OCI-M2 (cell line): Measurements from ENCODE around the gene PPP1R3A.
"Not testable (repeated sequence)": the region's sequence is repeated elsewhere in the genome, so short reads cannot be mapped to it uniquely, and the experiment has no call there.

ENCODE experiments used
- DNase-seq: peaks from one replicate; lab custom pipeline; 2025; ENCODE audit not compliant: unreplicated experiment; lab: John Stamatoyannopoulos, UW

Gene PPP1R3A, protein sequence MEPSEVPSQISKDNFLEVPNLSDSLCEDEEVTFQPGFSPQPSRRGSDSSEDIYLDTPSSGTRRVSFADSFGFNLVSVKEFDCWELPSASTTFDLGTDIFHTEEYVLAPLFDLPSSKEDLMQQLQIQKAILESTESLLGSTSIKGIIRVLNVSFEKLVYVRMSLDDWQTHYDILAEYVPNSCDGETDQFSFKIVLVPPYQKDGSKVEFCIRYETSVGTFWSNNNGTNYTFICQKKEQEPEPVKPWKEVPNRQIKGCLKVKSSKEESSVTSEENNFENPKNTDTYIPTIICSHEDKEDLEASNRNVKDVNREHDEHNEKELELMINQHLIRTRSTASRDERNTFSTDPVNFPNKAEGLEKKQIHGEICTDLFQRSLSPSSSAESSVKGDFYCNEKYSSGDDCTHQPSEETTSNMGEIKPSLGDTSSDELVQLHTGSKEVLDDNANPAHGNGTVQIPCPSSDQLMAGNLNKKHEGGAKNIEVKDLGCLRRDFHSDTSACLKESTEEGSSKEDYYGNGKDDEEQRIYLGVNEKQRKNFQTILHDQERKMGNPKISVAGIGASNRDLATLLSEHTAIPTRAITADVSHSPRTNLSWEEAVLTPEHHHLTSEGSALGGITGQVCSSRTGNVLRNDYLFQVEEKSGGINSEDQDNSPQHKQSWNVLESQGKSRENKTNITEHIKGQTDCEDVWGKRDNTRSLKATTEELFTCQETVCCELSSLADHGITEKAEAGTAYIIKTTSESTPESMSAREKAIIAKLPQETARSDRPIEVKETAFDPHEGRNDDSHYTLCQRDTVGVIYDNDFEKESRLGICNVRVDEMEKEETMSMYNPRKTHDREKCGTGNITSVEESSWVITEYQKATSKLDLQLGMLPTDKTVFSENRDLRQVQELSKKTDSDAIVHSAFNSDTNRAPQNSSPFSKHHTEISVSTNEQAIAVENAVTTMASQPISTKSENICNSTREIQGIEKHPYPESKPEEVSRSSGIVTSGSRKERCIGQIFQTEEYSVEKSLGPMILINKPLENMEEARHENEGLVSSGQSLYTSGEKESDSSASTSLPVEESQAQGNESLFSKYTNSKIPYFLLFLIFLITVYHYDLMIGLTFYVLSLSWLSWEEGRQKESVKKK

DNA sequence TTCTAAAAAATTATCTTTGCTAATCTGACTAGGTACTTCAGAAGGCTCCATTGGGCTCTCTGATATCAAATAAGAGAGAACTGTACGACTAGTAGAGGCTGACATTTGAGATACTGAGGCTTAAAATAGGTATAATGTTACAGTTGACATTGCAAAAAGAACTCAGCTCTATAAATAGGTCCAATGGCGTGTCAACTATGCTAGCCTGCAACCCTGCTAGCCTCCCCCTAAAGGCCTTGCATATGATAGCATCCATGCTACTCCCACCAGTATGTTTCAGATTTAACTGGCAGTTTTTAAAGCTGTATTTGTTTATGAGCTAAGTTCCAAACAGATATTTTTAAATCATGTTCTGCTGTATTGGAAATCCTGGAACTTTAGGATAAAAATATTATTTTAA, at the start of gene PPP1R3A:
PPP1R3A (minus strand) TSS at position 64 of the 400 bp plus-strand sequence; CDS start at position 51, 13 bp downstream.
- DNase-seq, result no peak

DNA sequence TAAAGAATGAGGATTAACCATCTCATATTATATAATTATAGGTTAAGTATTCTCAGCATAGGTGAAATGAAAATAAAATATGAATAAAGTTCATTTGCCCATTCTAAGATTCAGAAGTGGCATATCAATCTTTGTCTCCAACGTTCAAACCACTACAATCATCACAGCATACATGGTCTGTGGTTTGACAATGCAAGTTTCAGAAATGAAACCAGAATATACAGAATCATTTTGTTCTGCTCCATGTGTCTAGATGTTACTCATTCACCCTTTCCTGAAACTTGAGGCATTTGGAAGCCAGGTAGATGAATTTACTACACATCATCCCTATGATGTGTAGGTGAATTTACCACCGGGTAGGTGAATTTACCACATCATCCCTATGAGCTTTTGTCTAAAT, 44.5 kb upstream of the PPP1R3A start:
- DNase-seq, result no peak

DNA sequence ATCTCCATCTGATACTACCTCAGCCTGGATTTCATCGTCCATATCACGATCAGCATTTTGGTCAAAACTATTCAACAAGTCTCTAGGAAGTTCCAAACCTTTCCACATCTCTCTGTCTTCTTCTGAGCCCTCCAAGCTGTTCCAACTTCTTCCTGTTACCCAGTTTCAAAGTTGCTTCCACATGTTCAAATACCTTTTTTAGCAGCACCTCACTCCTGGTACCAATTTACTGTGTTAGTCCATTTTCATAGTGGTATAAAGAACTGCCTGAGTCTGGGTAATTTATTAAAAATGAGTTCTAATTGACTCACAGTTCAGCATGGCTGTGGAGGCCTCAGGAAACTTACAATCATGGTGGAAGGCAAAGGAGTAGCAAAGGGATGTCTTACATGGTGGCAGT, 41.1 kb upstream of the PPP1R3A start:
- no peak for DNase-seq

DNA sequence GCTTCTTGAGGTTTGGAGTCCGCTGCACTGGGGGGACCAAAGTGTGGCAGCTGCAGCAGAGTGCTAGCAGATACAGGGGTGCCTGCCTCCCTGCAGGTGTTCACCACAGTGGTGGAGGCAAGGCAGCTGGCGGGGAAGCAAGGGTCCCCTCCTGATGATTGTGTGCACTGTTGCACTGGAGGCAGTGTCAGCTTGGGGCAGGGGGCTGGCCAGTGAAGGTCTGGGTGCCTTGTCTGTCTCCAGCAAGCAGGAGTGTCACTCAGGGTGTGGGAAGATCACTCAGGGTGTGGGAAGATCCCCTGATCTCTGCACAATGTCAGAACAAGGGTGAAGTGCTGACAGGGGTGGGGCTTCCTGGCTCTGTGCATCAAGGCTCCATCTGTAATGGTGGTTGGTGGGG, 36.3 kb upstream of the PPP1R3A start:
- DNase-seq, result no peak

DNA sequence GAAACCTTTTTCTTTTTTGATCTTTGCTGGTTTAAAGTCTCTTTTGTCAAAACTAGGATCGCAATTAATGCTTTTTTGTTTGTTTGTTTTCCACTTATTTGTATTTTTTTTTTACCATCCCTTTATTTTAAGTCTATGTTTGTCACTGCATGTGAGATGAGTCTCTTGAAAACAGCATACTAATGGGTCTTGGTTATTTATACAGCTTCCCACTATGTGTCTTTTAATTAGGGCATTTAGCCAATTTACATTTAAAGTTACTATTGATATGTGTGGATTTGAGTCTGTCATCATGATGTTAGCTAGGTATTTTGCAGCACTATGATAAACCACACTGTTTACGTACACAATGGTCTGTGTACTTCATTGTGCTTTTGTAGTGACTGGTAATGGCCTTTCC, 34.7 kb upstream of the PPP1R3A start:
- no peak for DNase-seq

DNA sequence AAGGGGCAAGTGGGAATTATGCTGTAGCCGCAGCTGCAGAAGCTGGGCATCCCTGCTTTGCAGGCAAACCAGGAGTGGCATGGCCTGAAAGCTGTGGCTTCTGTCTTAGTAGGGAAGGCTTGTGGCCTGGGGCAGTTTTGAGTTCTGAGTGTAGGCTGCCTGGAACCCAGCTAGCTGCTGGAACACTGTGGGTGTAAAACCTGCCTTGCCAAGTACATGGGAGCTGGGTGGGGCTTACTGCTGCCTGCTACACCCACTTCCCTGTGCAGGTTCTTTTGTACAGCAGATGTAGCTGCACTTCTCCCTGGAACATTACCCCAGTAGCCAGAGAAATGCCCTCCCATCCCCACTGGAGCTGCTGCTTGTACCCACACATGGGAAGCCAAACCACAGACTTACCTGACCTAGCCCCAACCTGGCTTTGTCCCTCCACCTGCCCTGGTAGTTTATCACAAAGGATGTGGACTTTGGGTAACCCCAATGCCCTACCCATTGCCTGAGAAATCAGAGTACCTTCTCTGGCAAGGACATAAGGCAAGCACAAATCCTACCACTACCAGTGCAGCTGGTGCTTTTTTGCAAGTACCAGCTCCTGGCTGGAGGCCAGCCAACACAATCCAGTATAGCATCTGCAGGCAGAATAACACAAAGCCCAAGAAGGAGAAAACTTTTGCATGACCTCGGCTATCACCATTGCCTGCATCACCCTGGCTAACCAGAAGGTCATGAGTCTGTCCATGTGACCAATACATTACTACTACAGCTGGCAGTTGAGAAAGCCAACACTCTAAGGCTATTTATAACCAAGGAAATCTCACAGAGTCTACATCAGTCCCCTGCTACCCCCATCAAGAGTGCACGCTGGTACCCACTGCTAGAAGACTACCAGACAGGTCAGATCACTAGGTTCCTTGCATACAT, 26.5 kb upstream of the PPP1R3A start:
- DNase-seq, result no peak

DNA sequence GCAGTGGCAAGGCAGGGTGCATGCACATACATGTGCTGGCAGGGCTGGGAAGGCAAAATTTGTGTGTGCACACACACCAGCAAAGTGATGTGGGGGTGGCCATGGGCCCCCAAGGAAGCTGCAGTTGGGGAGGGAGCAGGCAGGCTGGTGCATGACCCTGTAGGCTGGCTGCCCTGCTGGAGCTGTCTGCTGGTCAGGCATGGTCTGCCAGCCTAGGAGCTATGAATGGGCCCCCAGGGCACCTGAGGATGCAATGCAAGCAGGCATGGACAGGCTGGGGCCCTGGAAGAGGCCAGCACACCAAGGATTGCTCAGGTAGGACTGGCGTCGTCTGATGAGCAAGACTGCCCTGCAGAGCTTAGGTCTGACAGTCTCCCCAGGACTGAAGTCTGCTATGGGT, 18.2 kb upstream of the PPP1R3A start:
- no peak for DNase-seq

DNA sequence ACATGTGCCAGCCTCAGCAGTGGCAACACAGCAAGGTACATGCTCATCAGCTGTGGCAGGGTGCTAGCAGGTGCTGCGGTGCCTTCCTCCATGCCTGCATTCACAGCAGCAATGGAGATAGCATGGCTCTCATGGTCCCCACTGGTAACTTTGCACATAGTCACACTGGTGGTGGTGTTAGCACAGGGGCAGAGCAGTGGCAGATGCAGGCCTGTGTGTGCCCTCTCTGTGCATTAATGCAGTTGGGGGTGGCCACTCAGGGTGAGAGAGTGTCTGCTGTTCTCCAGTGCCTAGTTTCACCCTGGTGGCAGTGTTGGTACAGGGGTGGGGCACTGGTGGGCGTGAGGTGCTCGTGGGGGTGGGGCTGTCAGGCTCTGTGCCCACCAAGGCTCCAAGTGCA, 17.7 kb upstream of the PPP1R3A start:
- DNase-seq, result no peak

DNA sequence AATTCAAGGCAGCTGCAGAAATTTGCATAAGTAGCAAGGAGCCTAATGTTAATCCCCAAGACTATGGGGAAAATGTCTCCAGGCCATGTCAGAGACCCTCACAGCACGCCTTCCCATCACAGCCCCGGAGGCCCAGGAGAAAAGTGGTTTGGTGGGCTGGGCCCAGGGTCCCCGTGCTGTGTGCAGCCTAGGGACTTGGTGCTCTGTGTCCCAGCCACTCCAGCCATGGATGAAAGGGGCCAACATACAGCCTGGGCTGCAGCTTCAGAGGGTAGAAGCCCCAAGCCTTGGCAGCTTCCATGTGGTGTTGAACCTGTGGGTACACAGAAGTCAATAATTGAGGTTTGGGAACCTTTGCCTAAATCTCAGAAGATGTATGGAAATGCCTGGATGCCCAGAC, 10.6 kb upstream of the PPP1R3A start:
- DNase-seq, result not testable (repeated sequence)

DNA sequence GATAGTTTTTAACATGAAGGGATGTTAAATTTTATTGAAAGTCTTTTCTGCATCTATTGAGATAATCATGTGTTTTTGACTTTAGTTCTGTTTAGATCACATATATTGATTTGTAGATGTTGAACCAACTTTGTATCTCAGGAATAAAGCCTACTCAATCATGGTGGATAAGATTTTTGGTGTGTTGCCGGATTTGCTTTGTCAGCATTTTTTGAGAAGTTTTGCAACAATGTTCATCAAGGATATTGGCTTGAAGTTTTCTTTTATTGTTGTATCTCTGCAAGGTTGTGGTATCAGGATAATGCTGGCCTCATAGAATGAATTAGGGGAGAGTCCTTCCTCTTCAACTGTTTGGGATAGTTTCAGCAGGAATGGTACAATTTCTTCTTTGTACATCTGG, 9.3 kb upstream of the PPP1R3A start:
- DNase-seq, result no peak

DNA sequence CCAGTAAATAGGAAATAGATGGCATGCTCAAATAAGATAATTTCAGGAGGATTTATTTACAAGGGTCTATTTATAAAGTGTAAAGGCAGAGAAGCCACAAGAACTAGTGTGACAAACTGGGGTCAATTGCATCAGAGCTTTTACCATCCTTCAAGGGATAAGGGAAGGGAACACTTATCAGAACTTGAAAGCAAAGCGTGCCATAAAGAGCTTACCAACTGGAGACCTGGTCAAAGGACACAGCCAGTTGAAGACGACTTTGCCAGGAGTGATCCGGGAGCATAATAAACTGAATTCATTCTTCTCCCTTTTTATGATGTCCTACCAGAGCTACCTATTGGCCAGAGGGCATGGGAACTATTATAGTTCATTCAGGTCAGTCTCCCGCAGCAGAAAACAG, 3.2 kb upstream of the PPP1R3A start:
- no peak for DNase-seq

DNA sequence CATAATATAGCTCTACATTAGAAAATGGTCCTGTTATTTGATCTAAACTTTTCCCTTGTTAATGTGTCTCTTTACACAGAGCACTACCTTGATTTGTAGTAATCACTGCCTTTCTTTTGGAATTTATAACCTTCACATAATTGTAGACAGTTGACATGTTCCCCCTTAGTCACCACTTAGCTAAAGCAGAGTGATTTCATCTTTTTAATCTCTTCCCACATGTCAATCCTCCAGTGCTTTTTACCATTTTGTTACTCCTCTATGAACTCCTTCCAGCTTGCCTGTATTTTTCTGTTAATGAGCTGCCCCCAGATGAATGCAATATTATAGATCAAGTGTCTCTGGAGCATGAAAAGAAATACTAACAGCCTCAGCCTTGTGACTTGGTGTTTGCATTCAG, 2.6 kb upstream of the PPP1R3A start:
- DNase-seq, result no peak

DNA sequence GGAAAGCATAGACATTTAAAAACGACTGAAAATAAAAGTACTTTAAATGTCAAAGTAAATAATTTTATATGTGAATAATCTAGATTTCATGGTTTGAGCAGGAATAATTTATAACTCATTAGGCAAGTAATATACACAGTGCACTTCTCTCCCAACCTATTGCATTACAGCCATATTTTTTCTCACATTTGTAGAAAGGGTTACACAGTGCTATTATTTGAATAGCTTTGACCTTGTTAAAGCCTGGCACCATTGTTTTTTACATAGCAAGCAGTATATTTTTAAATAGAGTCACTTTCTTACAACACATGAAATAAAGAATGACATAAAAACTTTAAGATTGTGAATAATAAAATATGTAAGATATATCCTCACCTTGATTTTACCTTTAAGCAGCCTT, 969 bp downstream of the PPP1R3A start:
- no peak for DNase-seq

DNA sequence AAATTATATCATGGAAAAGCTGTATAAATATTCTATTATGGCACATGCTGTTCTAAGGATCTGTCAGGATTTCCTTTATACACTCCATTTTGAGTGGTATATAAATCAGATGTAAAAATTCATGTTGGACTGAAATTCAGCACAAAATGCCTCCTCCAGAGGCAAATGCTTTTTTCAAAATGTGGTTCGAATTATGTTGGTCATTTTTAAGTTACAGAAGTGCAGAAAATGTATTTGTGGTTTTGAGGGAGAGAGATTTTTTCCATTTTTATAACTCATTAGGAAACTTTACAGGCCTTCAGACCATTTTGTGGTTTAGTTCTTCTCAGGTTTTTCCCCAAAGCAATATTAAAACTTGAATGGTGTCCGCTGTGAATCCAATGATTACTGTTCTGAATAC, 2.9 kb downstream of the PPP1R3A start:
- no peak for DNase-seq

DNA sequence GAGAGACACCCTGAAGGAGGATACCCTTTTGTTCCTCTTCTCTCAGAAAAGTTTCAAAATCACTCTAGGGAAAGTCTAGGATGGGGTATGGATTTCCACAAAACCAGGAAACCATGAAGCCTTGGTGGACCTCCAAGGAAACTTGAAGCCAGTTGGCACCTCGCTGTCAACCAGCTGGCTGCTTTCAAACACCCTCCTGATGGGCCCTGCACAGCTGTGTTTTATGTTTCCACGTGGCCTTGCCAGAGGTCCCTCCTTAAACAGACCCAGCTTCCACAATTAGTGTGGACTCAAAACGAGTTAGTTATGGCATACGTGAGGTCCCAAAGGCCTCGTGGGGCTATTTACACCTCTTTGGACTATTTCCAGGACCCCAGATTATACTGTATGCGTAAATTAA, 5.9 kb downstream of the PPP1R3A start:
- DNase-seq, result no peak

DNA sequence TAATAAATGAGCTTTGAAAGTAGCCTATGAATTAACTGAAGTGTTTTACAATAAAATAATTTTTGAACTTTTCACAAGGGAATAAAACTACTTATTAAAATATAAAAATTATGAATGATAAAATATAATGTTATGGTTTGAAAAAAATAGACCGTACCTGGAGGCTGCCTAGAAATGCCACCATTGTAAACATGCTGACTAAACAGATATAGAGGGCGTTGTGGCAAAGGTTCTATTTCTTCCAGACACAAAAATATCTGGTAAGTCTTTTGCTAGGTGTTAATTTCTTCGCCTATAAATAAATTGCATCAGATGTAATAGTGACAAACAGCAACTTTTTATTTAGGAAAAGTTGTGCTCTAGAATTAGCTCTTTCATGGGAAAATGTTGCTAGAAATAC, 11.2 kb downstream of the PPP1R3A start:
- no peak for DNase-seq

DNA sequence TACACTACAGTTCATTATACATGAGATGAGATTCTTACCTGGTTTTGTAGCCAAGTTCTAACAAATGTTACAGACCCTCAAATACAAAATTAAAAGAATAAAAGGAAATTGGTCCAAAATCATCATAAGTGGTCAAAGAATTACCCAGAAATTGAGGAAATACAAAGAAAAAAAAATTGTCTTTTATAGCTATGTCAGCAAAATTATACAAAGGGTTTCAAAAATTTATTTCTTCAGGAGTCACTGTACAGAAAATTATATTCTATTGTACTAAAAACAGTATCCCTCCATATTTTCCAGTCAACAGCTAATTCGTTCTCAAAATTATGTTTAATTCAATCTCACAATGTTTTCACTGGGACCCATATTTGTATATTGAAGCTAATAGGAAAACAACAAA, 14.3 kb downstream of the PPP1R3A start:
- DNase-seq, result no peak

DNA sequence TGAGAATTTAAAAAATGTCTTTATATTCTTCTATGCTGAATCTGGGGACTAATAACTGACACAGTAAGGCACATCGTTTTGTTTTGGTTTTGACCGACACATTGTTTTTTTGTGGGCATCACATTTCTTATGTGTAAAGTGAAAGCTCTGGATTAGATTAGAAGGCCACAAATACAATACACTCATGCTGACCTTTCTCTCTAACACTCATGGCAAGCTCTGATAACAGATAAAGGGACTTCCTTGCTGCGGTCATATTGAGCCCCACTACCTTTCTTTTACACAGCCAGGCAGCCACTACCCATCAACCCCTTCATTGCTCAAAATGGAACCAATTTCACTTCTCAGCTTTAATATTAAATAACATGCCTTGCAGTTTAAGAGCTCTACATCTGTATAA, 26.0 kb downstream of the PPP1R3A start:
- DNase-seq, result peak; percentile 64

DNA sequence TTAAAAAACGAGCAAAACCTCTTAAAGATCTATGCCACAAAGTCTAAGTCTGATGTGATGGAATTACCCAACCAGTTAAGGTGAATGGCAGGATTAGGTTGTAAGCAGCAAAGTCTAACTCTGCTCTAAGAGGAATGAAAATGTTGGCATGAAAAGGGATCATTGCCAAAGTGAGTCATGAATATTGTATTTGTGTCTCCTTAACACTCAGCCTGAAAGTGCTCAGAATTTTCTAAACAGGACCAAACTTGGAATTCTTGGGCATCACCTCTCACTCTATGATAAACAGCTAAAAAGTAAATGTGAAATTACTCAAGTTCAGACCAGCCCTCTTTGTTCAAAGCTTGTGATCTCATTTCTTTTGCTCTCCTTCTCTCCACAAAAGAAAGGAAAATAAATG, 27.0 kb downstream of the PPP1R3A start:
- no peak for DNase-seq

DNA sequence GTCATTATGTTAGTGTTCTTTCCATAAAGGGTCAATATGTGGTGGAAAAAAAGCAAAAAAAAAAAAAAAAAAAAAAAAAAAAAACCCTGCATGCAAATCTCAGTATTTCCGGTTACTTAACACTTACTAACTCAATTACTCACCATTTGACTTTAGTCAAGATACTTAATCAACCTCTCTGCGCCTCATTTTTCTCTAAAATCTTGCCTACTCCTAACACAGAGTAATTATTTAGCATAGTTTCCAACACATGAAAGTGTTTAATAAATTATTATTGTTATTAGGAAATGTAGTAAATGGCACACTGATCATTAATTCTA, 27.8 kb downstream of the PPP1R3A start:
- DNase-seq, result no peak
